Esophagus squamous epithelium (tissue), 5 donors: Measurements from ENCODE around the gene MPND. TPM values are rescaled to one million over a fixed set of nuclear protein-coding genes. Genes with fewer than 3 reads are reported as not detected.

Source experiments
- DNase-seq: peaks from one replicate; lab custom pipeline; 2025; lab: John Stamatoyannopoulos, UW
- H3K27ac ChIP-seq, 4 donors: fragments of 200-600 bp; sonication (generic); one replicate each; pipeline ENCODE4 v1.5.1; 2016 to 2019; ENCODE audit warnings: mild to moderate bottlenecking in 1 of 4
- H3K27me3 ChIP-seq, 4 donors: fragments of 200-600 bp; sonication (generic); 1 replicate in 3 of 4; 2 replicates in 1 of 4; pipeline versions ENCODE4 v1.5.1 to v1.6.0; 2017 to 2021; ENCODE audit warnings: antibody characterized with exemption in 1 of 4
- H3K36me3 ChIP-seq, 3 donors: fragments of 200-600 bp; sonication (generic); one replicate each; pipeline ENCODE4 v1.5.1; 2016 to 2019
- H3K4me1 ChIP-seq, 3 donors: fragments of 200-600 bp; sonication (generic); one replicate each; pipeline ENCODE4 v1.5.1; 2017 to 2019
- H3K4me3 ChIP-seq, 4 donors: fragments of 200-600 bp; sonication (generic); 1 replicate in 3 of 4; 2 replicates in 1 of 4; pipeline ENCODE4 v1.5.1; 2016 to 2019; ENCODE audit warnings: mild to moderate bottlenecking in 2 of 4, moderate library complexity in 1 of 4
- H3K9me3 ChIP-seq, 3 donors: fragments of 200-600 bp; sonication (generic); one replicate each; pipeline ENCODE4 v1.5.1; 2016 to 2019
- POLR2A ChIP-seq, 4 donors: fragments of 450-650 bp; IDR thresholded peaks; one replicate each; pipeline ENCODE4 v1.6.1; 2017; ENCODE audit warnings: antibody characterized with exemption in 4 of 4, mild to moderate bottlenecking in 4 of 4, moderate library complexity in 3 of 4
- WGBS, 2 donors: methylation state at CpG; one replicate each; pipeline ENCODE4 v1.1.5; 2018; 5-methylcytosine and 5-hydroxymethylcytosine counted together
- intact Hi-C: fragments of 100-400 bp; cut with DNase I; formaldehyde crosslinking; loops from one replicate; pipeline ENCODE4 v1.15.0; 2022
- total RNA-seq, 4 donors: library from RNA; depleted of rRNA; stranded (reverse); fragments of >200 nt; gene quantifications; one replicate each; pipeline ENCODE4 v1.1.0, GENCODE V29; 2016
- TF ChIP-seq, protein P1 (sequence below), 6 experiments: fragments of 450-650 bp in 4 of 6; fragments of 200-600 bp in 2 of 6; sonication (generic) in 2 of 6; IDR thresholded peaks; one replicate each; pipeline ENCODE4 v1.5.1; 2016 to 2019; ENCODE audit warnings: antibody characterized with exemption in 6 of 6, mild to moderate bottlenecking in 4 of 6, moderate library complexity in 4 of 6
- donor health status: DM: yes; HTN: yes; CAD: no.

The MPND gene
- total RNA-seq, 4 donors from 2014 or later = 2.5 to 11.1 (median 6.5) TPM

DNA sequence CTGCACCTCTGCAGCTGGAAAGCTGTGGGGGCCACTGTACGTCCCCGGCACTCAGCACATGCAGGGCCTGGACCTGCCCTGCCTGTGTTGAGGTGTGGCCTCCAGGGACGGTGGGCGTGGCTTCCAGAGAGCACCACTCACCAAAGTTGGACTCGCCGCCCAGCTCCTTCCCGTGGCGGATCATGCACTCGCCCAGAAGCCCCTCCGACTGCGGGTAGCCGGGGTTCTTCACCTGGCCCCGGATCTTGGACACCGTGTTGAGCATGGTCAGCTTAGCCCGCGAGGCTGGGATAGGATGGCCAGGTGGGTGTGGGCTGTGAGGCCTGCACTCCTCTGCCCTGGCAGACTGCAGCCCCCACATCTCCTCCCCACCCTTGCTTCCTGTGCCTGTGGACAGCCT is 22.0 kb downstream of the MPND start:
- H3K9me3 ChIP-seq = no peaks in the 10 kb centered on the region
- no peak overlapping the region for H3K4me3 ChIP-seq
- intact Hi-C loops = no loop called here
- H3K27ac ChIP-seq = no peak overlapping the region
- WGBS, 2 donors = no CpG with 5 or more reads among the region's 16 CpGs
- TF ChIP-seq, protein P1, sequence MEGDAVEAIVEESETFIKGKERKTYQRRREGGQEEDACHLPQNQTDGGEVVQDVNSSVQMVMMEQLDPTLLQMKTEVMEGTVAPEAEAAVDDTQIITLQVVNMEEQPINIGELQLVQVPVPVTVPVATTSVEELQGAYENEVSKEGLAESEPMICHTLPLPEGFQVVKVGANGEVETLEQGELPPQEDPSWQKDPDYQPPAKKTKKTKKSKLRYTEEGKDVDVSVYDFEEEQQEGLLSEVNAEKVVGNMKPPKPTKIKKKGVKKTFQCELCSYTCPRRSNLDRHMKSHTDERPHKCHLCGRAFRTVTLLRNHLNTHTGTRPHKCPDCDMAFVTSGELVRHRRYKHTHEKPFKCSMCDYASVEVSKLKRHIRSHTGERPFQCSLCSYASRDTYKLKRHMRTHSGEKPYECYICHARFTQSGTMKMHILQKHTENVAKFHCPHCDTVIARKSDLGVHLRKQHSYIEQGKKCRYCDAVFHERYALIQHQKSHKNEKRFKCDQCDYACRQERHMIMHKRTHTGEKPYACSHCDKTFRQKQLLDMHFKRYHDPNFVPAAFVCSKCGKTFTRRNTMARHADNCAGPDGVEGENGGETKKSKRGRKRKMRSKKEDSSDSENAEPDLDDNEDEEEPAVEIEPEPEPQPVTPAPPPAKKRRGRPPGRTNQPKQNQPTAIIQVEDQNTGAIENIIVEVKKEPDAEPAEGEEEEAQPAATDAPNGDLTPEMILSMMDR (IDR thresholded peaks at IDR 0.05) = no peak
- TF ChIP-seq POLR2A (IDR thresholded peaks at IDR 0.05) = no peak
- H3K4me1 ChIP-seq = peaks cover 25 to 57% (median 34%) of the 10 kb centered on the region in 3 donors
- no peak for DNase-seq
- peaks cover 47 to 80% (median 49%) of the 10 kb centered on the region in 3 donors for H3K36me3 ChIP-seq
- no peaks in the 10 kb centered on the region for H3K27me3 ChIP-seq

DNA sequence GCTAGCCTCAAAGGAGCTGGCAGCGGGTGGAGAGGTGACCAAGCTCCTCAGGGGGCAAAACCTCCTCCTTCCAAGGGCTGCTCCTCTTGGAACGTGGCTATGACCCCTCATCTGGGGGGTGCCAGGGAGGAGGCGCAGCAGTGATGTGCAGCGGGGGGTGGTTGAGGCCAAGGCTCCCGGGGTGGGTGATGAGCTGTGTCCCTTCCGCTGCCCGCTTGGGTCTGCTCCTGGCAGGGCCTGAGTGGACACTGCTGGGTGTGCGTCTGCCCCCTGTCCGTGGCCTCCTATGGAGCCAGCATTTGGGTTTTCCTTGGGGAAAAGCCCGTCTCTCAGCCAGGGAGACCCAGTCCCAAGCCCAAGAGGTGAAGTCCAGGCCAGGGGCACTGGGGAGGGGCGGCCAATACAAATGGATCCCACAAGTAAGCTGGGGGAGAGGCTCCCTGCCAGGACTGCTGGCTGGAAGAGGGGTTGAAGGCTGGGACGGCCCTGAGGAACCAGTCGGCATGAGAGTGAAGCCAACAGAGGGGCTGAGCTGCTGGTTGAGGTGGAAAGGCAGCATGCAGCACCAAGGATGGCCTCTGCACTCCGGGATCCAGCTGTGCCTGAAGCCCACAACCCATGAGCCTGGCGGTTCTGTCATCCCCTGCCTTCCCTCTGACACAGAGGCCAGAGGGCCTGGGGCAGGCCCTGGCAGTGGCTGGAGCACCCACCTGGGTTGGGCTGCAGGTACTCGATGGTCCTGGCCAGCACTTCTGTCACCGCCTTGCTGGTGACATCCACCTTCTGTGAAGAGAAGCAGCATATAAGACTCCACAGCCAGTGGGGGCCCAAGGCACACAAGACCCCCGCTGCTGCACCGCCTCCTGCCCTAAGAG is 22.7 kb downstream of the MPND start:
- intact Hi-C loops = no loop called here
- H3K4me3 ChIP-seq = no peak overlapping the region
- 80 to 92% methylated on average over 5 of the region's 19 CpGs for WGBS, 2 donors

DNA sequence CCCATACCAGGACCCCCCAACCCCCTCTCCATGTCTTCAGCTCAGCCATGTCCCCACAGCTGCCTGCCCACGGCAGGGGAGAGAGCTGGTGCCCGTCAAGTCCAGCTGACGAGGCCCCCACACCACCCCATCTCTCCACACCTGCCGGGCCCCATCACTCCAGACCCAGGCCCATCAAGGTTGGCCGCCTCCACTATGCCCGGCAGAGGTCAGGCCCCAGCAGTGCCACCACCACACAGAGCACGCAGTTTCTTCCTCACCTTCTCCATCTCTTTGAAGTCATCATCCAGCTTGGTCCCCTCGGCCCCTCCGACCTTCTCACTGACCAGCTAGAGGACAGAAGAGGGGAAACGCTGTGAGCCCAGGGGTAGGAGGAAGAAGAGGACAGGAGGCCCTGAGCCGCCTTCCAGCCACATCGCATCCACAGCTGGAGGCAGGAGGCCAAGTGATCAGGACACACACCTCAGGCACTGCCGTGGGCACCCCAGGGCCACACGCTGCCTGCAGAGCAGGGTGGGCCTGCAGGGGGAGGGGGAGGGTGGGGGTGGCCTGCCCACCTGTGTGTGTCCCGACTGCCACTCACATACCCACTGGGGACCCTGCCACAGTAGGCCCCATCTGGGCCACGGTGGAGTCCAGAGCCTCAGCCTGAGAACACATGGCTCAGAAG is 23.4 kb downstream of the MPND start:
- peak overlapping the region in 1 of 4 donors; percentile 21 for H3K27ac ChIP-seq
- intact Hi-C loops = no loop called here
- H3K9me3 ChIP-seq = no peaks in the 10 kb centered on the region
- H3K4me1 ChIP-seq = peaks cover 37 to 57% (median 40%) of the 10 kb centered on the region in 3 donors
- 77 to 90% methylated on average over 2 to 5 of the region's 16 CpGs for WGBS, 2 donors
- no peak overlapping the region for H3K4me3 ChIP-seq
- no peak for TF ChIP-seq POLR2A (IDR thresholded peaks at IDR 0.05)
- TF ChIP-seq, protein P1 (IDR thresholded peaks at IDR 0.05) = no peak
- no peak for DNase-seq
- peaks cover 35 to 77% (median 46%) of the 10 kb centered on the region in 3 donors for H3K36me3 ChIP-seq
- no peaks in the 10 kb centered on the region for H3K27me3 ChIP-seq

More for the DNA sequence above, 22.7 kb downstream of the MPND start:
- Histone ChIP-seq H3K27me3 (no peaks in the 10 kb centered on the region), H3K9me3 (no peaks in the 10 kb centered on the region), H3K4me1 (peaks cover 29 to 57% (median 34%) of the 10 kb centered on the region in 3 donors), H3K27ac (peak overlapping the region in 1 of 4 donors; percentile 21), H3K36me3 (peaks cover 42 to 78% (median 47%) of the 10 kb centered on the region in 3 donors)
- no peak for DNase-seq
- no peak for TF ChIP-seq POLR2A (IDR thresholded peaks at IDR 0.05)

DNA sequence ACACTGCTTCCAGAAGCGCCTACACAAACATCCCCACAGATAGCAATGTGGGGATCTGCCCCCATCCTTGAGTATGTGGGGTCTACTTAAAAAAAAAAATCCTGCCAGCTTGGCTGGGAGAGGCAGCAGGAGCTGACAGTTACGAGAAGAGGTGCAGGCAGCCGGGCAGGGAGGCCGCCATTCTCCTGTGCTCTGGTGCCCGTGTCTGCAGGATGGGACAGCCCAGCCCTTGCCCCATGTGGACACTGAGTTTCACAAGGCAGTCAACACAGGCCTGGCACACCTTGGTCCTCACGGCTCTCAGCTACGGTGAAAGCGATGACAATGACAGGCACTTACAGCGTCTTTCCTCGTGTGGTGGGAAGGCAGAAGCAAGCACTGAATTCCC is 24.0 kb downstream of the MPND start:
- H3K27ac ChIP-seq = peak overlapping the region in 1 of 4 donors; percentile 92
- H3K4me3 ChIP-seq = no peak overlapping the region
- DNase-seq = no peak
- 85 to 94% methylated on average over 3 to 5 of the region's 10 CpGs for WGBS, 2 donors
- peaks cover 40 to 62% (median 45%) of the 10 kb centered on the region in 3 donors for H3K4me1 ChIP-seq
- no peaks in the 10 kb centered on the region for H3K9me3 ChIP-seq
- intact Hi-C loops = no loop called here
- peaks cover 29 to 77% (median 41%) of the 10 kb centered on the region in 3 donors for H3K36me3 ChIP-seq
- H3K27me3 ChIP-seq = no peaks in the 10 kb centered on the region
- TF ChIP-seq, protein P1 (IDR thresholded peaks at IDR 0.05) = no peak
- TF ChIP-seq POLR2A (IDR thresholded peaks at IDR 0.05) = no peak

DNA sequence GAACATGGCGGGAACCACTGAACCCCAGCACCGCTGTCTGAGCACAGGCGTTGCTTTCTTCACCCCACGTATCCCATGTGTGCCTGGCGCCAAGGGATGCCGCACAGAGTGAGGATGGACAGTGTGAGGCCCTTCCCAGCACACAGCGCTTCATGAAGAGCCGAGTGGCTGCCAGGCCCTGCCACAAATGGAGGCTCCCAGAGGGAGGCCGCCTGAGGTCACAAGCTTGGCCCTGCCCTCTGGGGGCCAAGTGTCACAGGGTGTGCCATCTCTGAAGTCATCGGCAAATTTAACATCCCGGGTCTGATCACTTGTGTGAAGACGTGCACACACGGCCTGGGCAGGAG is 24.4 kb downstream of the MPND start:
- Histone ChIP-seq H3K4me3 (no peak overlapping the region), H3K9me3 (no peaks in the 10 kb centered on the region), H3K27ac (peak overlapping the region; percentile 89 to 96 (median 92)), H3K27me3 (no peaks in the 10 kb centered on the region), H3K4me1 (peaks cover 43 to 66% (median 49%) of the 10 kb centered on the region in 3 donors), H3K36me3 (peaks cover 25 to 77% (median 37%) of the 10 kb centered on the region in 3 donors)
- intact Hi-C loops = no loop called here
- 60% methylated on average over 1 of the region's 13 CpGs; no CpG with 5 or more reads in 1 of the 2 donors for WGBS, 2 donors
- no peak for TF ChIP-seq POLR2A (IDR thresholded peaks at IDR 0.05)
- TF ChIP-seq, protein P1 (IDR thresholded peaks at IDR 0.05) = no peak
- no peak for DNase-seq
